Activated T-helper 1 cell treated with anti-CD3 and anti-CD28 coated beads, Interleukin-2, amount 50 U/mL, for 16 hours (primary cell): ENCODE data around the gene MRAS.
A peak's percentile ranks its signal among the peaks of the same experiment; 100 is the strongest.
"Not testable (repeated sequence)": the region's sequence is repeated elsewhere in the genome, so short reads cannot be mapped to it uniquely, and the experiment has no call there.

Experiments
- DNase-seq, 2 donors: peaks; one replicate each; pipeline ENCODE4 v3.0.0-alpha.2; 2020; ENCODE audit warnings: low read depth in 1 of 2, low spot score in 1 of 2

MRAS gene

DNA sequence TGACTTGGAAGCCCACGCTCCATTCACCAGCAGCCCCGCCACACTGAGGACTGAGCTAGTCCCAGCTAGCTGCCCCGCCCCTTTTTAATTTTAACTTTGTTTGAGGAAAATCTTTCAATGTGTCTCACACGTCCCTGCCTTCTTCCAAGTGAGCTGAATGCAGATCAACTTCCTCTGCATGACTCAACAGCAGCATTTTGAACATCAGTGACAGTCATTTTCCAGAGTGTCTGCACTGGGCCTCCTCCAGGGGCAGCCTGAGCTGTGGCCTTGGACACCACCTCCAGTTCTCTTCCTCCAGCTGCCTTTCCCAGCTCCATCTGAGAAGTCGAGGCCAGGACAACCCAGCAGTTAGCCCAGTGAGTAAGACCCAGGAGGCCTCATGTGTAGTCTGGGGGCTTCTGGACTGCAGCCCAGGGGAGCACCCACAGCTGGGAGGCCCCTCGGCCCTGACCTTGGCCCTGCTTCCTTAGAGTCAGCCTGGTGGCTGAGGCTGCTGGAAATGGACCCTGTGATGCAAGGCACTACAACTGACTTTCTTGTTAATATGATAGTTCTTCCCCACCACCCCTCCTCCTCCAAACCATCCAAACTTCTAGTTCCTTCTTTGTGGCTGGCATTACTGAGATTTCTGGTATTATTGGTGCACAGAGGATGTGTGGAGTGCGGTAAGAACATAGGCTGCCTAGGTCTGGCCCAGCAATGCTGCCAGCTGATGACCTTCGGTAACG is 64.6 kb downstream of the MRAS start:
- no peak for DNase-seq

DNA sequence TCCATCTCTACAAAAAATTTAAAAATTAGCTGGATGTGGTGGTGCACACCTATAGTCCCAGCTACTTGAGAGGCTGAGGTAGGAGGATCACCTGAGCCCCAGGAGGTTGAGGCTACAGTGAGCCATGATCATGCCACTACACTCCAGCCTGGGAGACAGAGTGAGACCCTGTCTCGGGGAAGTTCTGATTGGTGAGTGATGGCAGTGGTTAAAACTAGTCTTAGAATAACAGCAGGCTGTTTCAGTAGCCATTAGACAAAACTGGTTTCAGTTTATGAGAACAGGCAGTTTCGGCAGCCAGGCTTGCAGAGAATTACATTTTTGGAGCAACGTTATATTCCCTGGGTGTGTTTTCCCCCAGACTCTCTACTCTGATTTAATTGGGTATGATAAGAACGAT is 67.9 kb downstream of the MRAS start:
- not testable (repeated sequence) for DNase-seq

DNA sequence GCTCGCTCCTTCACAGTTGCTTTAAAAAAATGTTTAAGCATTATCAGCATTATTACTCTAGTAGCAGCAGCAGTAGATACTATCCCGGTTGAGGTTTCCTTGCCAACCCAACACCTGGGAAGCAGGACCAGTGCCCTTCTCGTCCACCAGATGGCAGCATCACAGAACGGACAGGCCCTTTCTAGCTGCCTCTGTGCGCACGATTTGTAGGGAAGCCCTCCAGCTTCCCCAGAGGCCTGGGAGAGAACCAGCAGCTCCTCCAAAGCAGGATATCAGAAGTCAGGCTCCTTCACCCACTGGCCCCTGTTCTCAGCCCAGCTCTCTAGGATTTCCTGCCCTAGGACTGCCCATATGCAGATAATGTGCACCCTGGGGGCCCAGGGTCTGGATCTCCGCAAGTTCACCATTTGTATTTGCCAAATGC is 69.2 kb downstream of the MRAS start:
- peak; percentile 27 to 31 for DNase-seq

DNA sequence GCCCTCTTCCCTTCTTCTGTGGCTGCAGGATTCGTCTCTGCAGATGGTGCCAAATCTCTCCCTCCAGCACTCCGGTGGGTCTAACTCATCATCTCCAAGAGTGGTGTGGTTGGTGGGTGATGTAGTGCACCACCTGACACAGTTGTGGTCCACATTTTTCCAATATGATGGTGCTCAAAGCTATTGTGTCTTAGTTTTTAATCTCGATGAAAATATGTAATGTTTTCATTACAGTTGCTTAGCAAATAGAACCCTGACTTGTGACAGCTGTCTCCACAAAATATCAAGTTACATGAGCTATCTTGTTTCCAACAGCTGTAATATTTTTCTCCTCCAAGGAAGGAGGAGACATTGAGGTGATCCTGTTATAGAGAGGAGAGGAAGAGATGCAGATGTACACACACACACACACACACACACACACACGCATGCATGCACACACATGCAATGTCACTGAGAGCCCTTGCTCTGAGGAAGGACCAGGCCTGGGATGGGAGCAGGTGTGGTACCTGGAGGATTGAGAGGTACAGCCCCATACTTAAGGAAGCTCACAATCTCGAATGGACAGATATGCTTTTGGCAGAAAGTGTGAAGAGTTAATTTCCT is 70.3 kb downstream of the MRAS start:
- no peak for DNase-seq

DNA sequence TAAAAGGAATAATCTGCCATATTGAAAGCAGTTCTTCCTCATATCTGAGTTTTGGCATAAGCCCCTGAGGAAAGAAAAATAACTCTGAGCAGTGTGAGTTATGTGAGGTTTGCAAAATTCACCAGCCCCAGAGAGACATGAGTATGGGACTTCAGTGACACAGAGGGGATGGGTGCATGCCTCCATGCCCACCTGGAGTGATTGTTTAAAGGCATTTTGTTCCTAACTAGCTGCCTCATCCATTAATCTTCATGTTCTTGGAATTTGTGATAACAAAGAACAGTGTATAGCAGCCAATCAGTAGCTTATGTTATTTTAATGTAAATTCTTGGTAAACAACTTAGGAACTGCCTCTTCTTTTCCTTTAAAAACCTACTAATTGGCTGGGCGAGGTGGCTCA is 74.9 kb downstream of the MRAS start:
- no peak for DNase-seq

DNA sequence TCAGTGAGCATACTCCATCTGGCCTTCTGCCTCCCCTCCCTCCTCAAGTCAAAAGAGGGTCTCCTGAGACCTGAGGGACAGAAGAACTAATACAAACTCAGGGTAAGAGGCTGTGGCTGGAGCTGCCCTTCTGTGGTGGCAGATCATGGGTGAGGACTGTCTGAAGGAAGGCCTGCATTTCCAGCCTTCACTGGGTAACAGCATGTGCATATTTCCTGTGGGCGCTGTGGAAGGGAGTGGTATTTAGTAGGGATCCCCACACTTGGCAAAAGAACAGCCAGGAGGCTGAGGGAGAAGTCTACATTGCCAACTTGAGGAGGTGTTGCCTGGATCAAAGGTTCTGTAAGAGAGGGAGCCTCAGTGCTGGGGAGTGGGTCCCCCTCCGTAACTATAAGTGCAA is 75.9 kb downstream of the MRAS start:
- DNase-seq: no peak

DNA sequence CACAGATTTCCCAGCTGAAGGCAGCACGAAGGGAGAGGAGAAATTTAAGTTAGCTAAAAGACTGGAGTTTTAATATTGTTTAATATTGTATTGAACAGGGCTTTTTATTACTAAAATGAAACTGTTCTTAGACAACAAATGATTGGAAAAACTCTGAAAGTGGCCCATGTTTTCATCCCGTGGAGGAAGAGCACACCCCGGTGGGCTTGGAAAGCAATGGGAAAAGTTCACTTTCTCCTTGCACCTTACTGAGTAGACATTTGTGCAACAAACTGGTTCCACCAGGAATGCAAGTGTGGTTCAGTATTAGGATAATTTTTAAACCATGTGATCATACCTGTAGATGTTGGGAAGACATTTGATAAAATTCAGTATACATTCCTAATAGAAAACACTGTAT is 77.8 kb downstream of the MRAS start:
- DNase-seq: no peak

DNA sequence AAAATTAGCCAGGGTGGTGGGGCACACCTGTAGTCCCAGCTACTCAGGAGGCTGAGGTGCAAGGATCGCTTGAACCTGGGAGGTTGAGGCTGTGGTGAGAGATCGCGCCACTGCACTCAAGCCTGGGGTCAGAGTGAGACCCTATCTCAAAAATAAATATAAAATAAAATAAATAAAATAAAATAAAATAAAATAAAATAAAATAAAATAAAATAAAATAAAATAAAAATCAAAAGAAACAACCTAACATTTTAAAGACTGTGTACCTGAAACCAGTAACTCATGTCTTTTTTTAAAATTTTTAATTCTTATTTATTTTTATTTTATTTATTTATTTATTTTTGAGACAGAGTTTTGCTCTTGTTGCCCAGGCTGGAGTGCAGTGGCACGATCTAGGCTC is 78.4 kb downstream of the MRAS start:
- DNase-seq: not testable (repeated sequence)

DNA sequence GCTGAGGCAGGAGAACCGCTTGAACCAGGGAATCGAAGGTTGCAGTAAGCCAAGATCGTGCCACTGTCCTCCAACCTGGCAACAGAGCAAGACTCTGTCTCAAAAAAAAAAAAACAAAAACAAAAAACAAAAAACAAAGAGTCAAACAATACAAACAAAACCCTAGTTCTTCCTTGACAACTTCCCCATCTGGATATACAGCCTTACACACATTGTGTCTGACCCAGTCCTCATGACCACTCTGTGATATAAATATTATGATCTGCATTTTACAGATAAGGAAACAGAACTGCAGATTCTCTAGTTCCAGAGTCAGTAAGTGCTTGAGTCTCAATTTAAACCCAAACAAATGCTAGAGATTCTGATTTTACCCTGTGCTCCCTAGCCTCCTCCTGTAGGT is 81.3 kb downstream of the MRAS start:
- no peak for DNase-seq

DNA sequence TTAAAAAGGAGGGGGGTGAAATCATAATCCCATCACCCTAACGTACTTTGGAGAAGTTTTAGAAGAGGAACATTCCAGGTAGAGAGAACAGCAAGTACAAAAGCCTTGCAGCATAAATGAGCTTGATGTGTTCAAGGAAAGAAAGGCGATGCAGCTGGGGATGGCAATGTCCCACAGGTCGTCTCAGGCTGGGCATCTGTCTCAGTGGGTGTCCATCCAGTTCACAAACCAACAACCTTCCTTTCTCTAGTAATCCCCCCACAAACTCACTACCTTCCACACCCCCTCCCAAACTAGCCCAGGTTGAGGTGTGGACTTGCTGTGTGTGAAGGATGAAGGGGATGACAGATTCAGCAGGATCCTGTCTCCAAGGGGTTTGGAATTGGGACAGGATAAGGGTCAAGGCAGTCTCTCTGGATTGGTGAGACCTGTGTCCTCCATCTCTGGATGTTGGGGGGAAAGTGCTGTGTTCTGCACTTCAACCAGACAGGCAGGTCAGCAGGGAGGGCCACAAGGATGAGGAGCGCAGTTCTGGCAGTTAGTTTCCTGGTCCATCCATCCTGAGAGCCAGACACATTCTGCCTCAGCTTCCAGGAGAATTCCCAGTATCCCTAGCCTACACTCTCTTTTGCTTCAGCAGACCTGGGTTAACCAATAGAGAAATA is 84.3 kb downstream of the MRAS start:
- DNase-seq: no peak

DNA sequence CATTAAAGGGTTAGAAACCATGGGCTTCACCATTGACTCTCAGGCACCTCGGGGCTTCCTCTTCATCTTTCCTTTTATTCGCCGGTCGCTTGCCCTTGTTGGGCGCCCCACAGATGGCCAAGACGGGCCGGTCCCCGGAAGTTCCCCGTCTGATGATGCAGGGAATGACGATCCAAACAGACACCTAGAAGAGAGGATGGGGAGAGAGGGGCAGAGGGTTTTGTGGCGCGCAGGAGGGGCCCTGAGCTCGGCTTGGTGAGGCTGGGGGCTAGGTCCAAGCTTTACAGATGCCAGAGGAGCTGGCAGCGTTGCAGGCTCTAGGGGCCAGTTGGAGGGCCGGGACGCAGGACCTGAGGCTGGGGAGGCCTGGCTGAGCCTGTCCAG is 85.5 kb downstream of the MRAS start:
- no peak for DNase-seq

DNA sequence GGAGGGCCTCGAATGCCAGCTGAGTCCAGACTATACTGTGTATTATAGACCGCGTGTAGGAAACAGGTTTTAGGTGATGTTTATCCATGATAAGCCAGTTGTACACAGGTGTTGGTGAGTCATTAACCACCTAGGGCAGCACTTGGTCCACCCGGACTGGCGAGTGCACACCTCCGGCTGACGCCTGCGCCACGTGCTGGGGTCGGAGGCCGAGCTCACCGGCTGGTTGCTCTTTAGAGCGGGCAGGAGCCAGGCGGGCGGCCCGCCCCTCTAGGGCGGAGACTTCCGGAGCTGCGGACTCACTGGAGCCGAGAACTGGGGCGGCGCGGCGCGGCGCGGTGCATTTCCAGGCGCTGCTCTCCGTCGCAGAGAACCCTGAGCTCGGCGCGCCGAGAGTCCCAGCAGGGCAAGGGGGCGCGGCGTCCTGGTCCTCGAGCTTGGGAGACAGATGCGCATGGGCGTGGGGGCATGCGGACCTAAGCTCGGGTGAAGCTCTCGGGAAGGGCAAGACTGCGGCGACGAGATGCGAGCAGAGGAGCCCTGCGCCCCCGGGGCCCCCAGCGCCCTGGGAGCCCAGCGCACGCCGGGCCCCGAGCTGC is 86.0 kb downstream of the MRAS start, which contains the start of gene ESYT3:
ESYT3 (plus strand) TSS at position 341 of the 599 bp plus-strand sequence; CDS start at position 524, 183 bp downstream.
- peak in 1 of 2 donors; percentile 3 for DNase-seq

DNA sequence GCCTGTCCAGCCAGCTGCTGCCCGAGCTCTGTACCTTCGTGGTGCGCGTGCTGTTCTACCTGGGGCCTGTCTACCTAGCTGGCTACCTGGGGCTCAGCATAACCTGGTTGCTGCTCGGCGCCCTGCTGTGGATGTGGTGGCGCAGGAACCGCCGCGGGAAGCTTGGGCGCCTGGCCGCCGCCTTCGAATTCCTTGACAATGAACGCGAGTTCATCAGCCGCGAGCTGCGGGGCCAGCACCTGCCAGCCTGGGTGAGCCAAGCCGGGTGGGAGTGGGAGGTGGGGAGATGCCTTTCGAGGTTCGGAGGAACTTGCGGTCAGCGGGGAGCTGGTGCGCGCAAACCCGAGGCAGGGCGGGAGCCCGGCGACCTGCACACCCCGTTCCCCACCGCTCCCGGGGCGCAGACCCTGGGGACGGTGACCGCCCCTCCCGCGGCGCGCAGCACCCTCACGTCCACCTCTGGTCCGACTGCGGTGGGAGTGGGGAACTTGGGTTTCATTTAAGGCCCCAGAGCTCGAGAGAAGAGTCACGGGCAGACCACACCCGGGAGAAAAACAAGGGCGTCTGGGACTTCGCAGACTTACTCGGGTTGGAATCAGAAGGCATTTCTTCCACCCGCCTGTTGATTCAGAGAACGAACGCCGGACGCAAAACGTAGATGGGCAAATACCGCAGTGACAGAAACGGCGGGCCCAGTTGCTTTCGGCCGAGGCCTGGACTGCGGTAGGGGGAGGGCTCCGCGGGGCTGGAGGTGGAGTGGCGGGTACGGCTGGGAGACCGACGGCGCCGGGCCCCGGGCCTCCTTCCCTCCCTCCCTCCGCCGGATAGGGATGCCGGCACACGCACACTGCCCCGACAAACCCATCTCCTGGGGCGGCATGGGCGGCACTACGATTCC is 86.7 kb downstream of the MRAS start:
- DNase-seq: no peak

DNA sequence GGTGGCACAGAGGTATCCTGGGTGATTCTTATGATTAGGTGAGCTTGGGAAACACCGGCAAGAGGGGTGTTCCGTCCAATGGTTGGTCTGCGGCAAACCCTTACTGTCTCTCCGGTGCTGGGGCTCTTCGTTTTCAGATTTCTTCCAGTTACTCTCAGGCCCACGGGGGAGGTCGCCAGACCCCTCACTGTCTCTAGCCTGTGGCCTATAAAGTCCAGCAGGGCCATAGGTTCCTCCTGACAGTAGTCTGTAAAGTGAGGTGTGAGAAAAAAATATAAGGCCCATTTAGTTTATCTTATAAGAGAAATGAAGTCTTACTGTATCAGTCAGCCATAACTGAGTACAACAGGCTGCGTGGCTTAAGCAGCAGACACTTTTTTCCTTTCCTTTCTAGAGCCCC is 87.5 kb downstream of the MRAS start:
- no peak for DNase-seq

DNA sequence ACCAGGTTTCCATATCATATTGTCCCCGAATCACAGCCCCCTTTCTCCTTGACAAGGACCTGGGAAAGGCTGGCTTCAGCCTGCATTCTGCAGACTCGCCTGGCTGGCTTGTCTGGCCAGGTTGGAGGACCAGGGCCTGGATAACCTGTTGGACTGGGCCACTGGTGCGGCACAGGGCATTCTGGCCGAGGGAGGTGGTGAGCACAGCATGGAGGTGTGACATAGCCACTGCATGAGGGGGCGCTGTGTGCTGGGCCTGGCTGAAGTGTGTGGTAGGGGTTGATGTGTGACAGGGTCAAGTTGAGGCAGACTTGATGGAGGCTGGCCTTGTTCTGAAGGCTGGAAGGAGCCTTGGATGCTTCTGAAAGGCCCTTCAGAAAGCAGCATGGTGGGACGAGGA is 88.9 kb downstream of the MRAS start:
- no peak for DNase-seq

DNA sequence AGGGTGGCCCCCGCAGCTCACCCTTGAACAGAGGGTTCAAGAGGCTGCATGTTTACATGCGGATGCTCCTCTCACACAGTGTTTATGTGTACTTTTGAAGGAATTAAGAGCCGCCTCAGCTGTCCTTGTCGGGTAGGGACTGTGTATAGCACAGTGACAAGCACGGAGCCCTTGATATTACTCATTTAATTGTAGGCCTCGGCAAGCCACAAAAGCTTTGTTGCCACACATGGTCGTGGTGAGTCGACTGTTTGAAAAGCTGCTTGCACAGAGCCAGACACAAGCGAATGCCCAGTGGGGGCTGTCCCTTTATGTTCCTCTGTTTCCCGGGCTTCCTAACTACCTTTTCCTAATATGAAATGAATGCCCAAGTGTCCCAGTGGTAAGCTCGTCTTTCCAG is 90.5 kb downstream of the MRAS start:
- no peak for DNase-seq

DNA sequence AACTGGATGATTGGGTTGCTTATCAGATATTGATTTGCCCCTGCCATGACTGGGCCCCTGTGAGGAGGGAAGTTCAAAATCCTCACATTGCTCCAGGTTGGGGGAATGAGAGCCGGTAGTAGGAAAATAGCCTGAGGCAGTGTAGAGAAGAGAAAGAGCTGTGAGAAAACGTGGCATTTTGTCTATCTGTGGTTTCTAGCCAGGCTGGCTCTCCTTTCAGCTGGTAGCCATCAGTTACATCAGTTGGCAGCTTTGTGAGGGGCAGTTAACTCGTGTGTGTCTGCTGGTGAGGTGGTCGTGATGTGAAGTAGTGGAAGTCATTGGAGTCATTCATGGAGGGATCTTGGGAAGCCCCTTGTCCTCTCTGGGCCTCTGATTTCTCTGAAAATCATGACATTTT is 91.3 kb downstream of the MRAS start:
- no peak for DNase-seq

DNA sequence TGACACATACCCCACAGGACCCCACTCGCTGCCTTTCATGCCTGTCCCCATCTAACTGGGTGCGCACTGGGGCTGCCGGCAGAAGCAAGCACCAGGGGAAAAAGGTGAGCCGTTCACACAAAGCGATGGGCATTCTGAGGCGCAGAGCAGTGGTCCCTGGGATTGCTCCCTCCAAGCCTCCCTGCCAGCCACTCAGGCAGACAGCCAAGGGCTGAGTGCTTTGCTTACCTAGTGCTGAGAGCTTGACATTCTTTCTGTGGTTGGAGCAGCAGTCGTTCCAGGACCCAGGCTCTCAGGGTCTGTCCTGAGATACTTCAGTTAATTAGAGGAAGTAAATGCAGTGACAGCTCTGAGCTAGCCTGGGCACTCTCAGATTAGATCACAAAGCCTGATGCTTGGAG is 91.7 kb downstream of the MRAS start:
- DNase-seq: no peak

DNA sequence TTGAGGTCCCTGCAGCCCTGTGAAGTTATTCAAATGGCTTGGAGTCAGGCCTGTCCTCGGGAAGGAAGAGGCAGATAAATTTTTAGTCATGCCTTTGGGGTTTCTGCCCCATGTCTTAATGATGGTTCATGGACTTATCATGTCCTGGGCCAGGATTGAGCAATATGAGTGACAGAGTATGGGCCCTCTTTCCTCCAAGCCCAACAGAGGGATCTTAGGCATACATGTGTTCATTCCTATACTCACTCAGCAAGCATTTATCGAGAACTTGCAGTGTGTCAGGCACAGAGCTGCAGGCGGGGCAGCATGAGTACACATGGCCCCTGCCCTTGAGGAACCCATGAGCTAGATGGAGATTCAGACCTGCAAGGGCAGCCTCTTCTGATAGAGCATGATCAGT is 92.2 kb downstream of the MRAS start:
- DNase-seq: no peak

DNA sequence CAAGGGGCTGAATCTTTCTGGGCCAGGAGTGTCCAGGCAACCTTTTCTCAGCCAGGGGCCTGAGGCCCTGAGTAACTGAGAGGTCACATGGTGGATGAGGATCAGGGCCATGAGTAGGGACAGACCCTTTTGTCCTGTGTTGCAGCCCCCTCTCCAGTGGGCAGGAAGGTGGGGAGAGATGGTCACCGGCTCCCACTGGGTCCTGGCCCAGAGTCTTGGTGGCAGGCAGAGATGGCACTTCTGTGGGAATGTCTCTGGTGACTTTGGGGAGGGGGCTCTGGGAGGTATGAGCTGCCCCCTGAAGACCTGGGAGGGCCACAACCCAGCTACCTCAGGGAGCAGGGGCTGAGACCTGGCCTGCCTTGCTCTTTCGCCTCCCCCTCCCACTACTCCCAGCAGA is 92.9 kb downstream of the MRAS start:
- no peak for DNase-seq

DNA sequence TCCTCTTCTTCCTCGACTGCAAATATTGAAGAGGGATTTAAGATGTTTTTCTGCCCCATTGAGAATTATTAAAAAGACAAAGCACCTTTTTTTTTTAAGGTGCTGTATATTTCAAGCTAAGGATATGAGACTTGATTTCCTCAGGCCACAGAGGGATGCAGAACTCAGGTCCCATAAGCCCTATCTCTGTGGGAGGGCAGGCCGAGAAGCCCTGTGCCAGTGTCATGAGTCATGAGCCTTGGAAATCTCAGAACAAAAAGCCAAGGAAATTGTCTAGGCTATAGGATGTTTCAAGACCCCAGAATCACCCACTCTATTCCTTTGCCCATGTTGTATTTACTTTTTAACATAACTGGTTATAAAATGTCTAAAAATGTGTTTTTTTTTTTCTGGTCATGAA is 93.4 kb downstream of the MRAS start:
- no peak for DNase-seq
